ENCODE results near the gene LRFN4.

LRFN4 gene

GRCh38 chr11:66904561-66904960 is 47.7 kb downstream of the LRFN4 start:
- Histone ChIP-seq H2AFZ (ENCODE audit: low read depth, low read length, severe bottlenecking) (no peak overlapping the region), H3K4me2 (ENCODE audit: low read depth, low read length, poor library complexity, severe bottlenecking) (no peak overlapping the region), H3K4me3 (ENCODE audit: insufficient read depth, low read length, poor library complexity, severe bottlenecking) (no peak overlapping the region), H3K9me2 (replicated peaks; ENCODE audit: insufficient read depth, low read length) (no peaks in the 10 kb centered on the region), H3K27ac (ENCODE audit: low read depth, low read length) (no peak overlapping the region), H3F3A (ENCODE audit: insufficient read depth) (no peaks in the 10 kb centered on the region), H3K79me2 (ENCODE audit: insufficient read depth, low read length) (no peaks in the 10 kb centered on the region), H3K9me3 (ENCODE audit: insufficient read depth, low read length) (no peaks in the 10 kb centered on the region), H3K27me3 (ENCODE audit: low read length) (no peaks in the 10 kb centered on the region), H3K9ac (ENCODE audit: low read length) (no peak overlapping the region), H3K36me3 (ENCODE audit: low read length) (no peaks in the 10 kb centered on the region), H4K20me1 (ENCODE audit: low read depth, low read length) (no peaks in the 10 kb centered on the region)
- TF ChIP-seq EZH2phosphoT487 (conservative IDR thresholded peaks at IDR 0.05; ENCODE audit: low read length) (no peak), CTCF (IDR thresholded peaks at IDR 0.05; ENCODE audit: insufficient read depth, low read length, poor library complexity, severe bottlenecking) (no peak)

- Histone ChIP-seq H3K9ac (ENCODE audit: low read length) (no peak overlapping the region), H4K20me1 (ENCODE audit: low read depth, low read length) (no peaks in the 10 kb centered on the region), H3K36me3 (ENCODE audit: low read length) (no peaks in the 10 kb centered on the region), H2AFZ (ENCODE audit: low read depth, low read length, severe bottlenecking) (no peak overlapping the region), H3K27me3 (ENCODE audit: low read length) (no peaks in the 10 kb centered on the region), H3K9me3 (ENCODE audit: insufficient read depth, low read length) (no peaks in the 10 kb centered on the region), H3K27ac (ENCODE audit: low read depth, low read length) (no peak overlapping the region), H3K9me2 (replicated peaks; ENCODE audit: insufficient read depth, low read length) (no peaks in the 10 kb centered on the region), H3F3A (ENCODE audit: insufficient read depth) (no peaks in the 10 kb centered on the region), H3K4me3 (ENCODE audit: insufficient read depth, low read length, poor library complexity, severe bottlenecking) (no peak overlapping the region), H3K79me2 (ENCODE audit: insufficient read depth, low read length) (no peaks in the 10 kb centered on the region), H3K4me2 (ENCODE audit: low read depth, low read length, poor library complexity, severe bottlenecking) (no peak overlapping the region)
- TF ChIP-seq CTCF (IDR thresholded peaks at IDR 0.05; ENCODE audit: insufficient read depth, low read length, poor library complexity, severe bottlenecking) (no peak), EZH2phosphoT487 (conservative IDR thresholded peaks at IDR 0.05; ENCODE audit: low read length) (no peak)
These were observed 48.2 kb downstream of the LRFN4 start for GRCh38 chr11:66904981-66905521.

DNA sequence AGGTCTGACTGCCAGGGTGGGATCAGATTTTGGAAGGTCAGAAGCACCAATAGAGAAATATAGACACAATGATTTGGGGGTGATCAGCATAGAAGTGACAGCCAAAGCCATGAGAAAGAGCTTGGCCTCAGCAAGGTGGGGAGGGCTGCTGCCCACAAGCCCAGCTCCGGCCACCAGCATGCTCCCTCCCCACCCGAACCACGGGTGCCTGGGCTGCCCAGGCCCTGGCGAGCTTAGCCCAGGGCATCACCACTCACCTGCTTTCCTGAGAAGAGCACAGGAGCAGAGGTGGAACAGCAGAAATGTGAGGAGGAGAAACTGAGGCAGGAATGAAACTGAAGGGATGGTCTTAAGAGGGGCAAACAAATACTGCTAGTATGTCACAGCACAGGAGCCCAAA is 48.8 kb downstream of the LRFN4 start:
- Histone ChIP-seq H4K20me1 (ENCODE audit: low read depth, low read length) (no peaks in the 10 kb centered on the region), H3K79me2 (ENCODE audit: insufficient read depth, low read length) (no peaks in the 10 kb centered on the region), H3K36me3 (ENCODE audit: low read length) (no peaks in the 10 kb centered on the region), H3K4me2 (ENCODE audit: low read depth, low read length, poor library complexity, severe bottlenecking) (no peak overlapping the region), H3K27me3 (ENCODE audit: low read length) (no peaks in the 10 kb centered on the region), H3K9ac (ENCODE audit: low read length) (no peak overlapping the region), H2AFZ (ENCODE audit: low read depth, low read length, severe bottlenecking) (no peak overlapping the region), H3K4me3 (ENCODE audit: insufficient read depth, low read length, poor library complexity, severe bottlenecking) (no peak overlapping the region), H3K9me3 (ENCODE audit: insufficient read depth, low read length) (no peaks in the 10 kb centered on the region), H3K27ac (ENCODE audit: low read depth, low read length) (no peak overlapping the region), H3K9me2 (replicated peaks; ENCODE audit: insufficient read depth, low read length) (no peaks in the 10 kb centered on the region), H3F3A (ENCODE audit: insufficient read depth) (no peaks in the 10 kb centered on the region)
- TF ChIP-seq EZH2phosphoT487 (conservative IDR thresholded peaks at IDR 0.05; ENCODE audit: low read length) (no peak), CTCF (IDR thresholded peaks at IDR 0.05; ENCODE audit: insufficient read depth, low read length, poor library complexity, severe bottlenecking) (no peak)
